GM23248 (cell line): ENCODE measurements around the gene GNB1. TPM values are rescaled to one million over a fixed set of nuclear protein-coding genes. Genes with fewer than 3 reads are reported as not detected.

ENCODE experiments used
- DNase-seq: peaks from one replicate; pipeline ENCODE4 v3.0.0-alpha.2; 2015
- H2AFZ ChIP-seq: fragments of 200-600 bp; sonication (generic); 2 replicates; pipeline ENCODE4 v1.6.1; 2016; ENCODE audit warnings: antibody characterized with exemption
- H3F3A ChIP-seq: fragments of 200-600 bp; sonication (generic); 2 replicates; pipeline ENCODE4 v1.6.1; 2016; ENCODE audit warnings: mild to moderate bottlenecking, antibody characterized with exemption, mixed run types; ENCODE audit not compliant: insufficient read depth
- H3K27ac ChIP-seq: fragments of 200-600 bp; sonication (generic); 2 replicates; pipeline ENCODE4 v1.5.1; 2016; ENCODE audit warnings: mild to moderate bottlenecking
- H3K27me3 ChIP-seq: fragments of 200-600 bp; sonication (generic); replicated peaks from 2 replicates; pipeline ENCODE4 v1.6.1; 2016; ENCODE audit warnings: mild to moderate bottlenecking; ENCODE audit not compliant: insufficient read depth
- H3K36me3 ChIP-seq: fragments of 200-600 bp; sonication (generic); 2 replicates; pipeline ENCODE4 v1.6.1; 2016; ENCODE audit warnings: low read depth, mild to moderate bottlenecking
- H3K4me1 ChIP-seq: fragments of 200-600 bp; sonication (generic); 2 replicates; pipeline ENCODE4 v1.6.1; 2016; ENCODE audit warnings: mild to moderate bottlenecking; ENCODE audit not compliant: insufficient read depth
- H3K4me2 ChIP-seq: fragments of 200-600 bp; sonication (generic); one replicate; pipeline ENCODE4 v1.6.1; 2016; ENCODE audit warnings: mild to moderate bottlenecking; ENCODE audit not compliant: unreplicated experiment
- H3K4me3 ChIP-seq: fragments of 200-600 bp; sonication (generic); 2 replicates; pipeline ENCODE4 v1.5.1; 2016; ENCODE audit warnings: mild to moderate bottlenecking
- H3K79me2 ChIP-seq: fragments of 200-600 bp; sonication (generic); 2 replicates; pipeline ENCODE4 v1.6.1; 2016; ENCODE audit warnings: mild to moderate bottlenecking; ENCODE audit not compliant: insufficient read depth
- H3K9ac ChIP-seq: fragments of 200-600 bp; sonication (generic); 2 replicates; pipeline ENCODE4 v1.6.1; 2016; ENCODE audit warnings: mild to moderate bottlenecking
- H3K9me2 ChIP-seq: fragments of 200-600 bp; sonication (generic); 2 replicates; pipeline ENCODE4 v1.6.1; 2016; ENCODE audit warnings: mixed run types, mild to moderate bottlenecking, moderate library complexity; ENCODE audit not compliant: insufficient read depth
- H3K9me3 ChIP-seq: fragments of 200-600 bp; sonication (generic); one replicate; pipeline ENCODE4 v1.6.1; 2017; ENCODE audit warnings: low read depth
- H4K20me1 ChIP-seq: fragments of 200-600 bp; sonication (generic); 2 replicates; pipeline ENCODE4 v1.6.0; 2016; ENCODE audit not compliant: insufficient read depth
- EZH2 ChIP-seq: fragments of 200-600 bp; sonication (generic); IDR thresholded peaks from 2 replicates; pipeline ENCODE4 v1.6.1; 2018; ENCODE audit warnings: antibody characterized with exemption, mild to moderate bottlenecking; ENCODE audit not compliant: insufficient read depth, poor library complexity, severe bottlenecking
- EZH2phosphoT487 ChIP-seq: fragments of 200-600 bp; sonication (generic); IDR thresholded peaks from 2 replicates; pipeline ENCODE4 v1.6.1; 2018; ENCODE audit warnings: antibody characterized with exemption, moderate library complexity, mild to moderate bottlenecking, low read depth; ENCODE audit not compliant: insufficient read depth
- WGBS, 2 experiments: methylation state at CpG; one replicate each; pipeline ENCODE4 v1.1.6; 2015 to 2017; ENCODE audit warnings: low lambda C conversion rate in 2 of 2, low coverage in 1 of 2; ENCODE audit errors: missing lambda C conversion rate in 2 of 2; 5-methylcytosine and 5-hydroxymethylcytosine counted together
- in situ Hi-C: fragments of 300-500 bp; cut with MboI; formaldehyde crosslinking; loops from 2 replicates; pipeline ENCODE4 v1.15.0; 2020
- polyA plus RNA-seq: library from polyadenylated mRNA; unstranded; fragments of >200 nt; fragmentation: Nextera tagmentation; extraction: Ambion mirVana; gene quantifications from 2 replicates; pipeline ENCODE4 v1.2.1, GENCODE V29; 2016
- total RNA-seq: library from RNA; depleted of rRNA; stranded (reverse); fragments of >200 nt; shearing (Covaris generic); gene quantifications from 2 replicates; pipeline ENCODE4 v1.2.3, GENCODE V29; 2014

GNB1 gene
- total and polyA plus RNA-seq, 2 experiments from 2014 or later, result 92.0 to 97.7 TPM

DNA sequence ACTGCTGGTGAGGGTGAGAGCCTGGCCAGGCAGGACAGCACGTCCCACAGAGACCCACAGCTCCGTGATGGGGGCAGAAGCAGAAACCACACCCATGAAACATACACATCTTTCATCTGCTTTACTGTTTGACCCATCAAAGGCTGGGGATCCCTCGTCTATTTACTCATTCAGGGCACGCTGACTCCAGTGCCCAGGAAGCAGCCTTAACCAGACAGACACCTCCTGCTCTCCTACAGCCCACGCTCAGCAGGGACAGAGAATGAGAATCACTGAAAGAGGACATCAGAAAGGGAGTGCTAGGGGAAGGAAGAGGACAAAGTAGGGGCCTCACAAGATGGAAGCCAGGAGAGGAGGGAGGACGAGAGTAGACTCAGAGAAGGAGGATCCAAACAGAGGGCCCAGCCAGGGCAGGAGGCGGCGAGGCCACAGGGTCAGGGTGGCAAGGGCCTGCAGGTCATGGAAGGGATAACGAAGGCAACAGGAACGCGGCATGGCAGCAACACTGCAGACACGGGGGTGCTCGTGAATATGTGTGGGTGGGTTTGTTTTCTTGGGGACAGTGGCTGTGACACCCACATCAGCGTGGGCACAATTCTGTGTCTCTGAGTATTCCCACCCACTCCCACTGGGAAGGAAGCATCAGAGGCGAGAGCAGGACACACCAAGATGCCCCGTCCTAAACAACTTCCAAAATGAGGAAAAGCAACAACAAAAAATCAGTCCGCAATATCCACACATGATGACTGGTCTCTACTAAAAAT is 97.2 kb downstream of the GNB1 start:
- Histone ChIP-seq H4K20me1 (no peaks in the 10 kb centered on the region), H3K27ac (no peak overlapping the region), H3F3A (peaks cover 17% of the 10 kb centered on the region), H3K9me2 (no peaks in the 10 kb centered on the region), H3K9ac (no peak overlapping the region), H3K79me2 (peaks cover 100% of the 10 kb centered on the region), H3K27me3 (no peaks in the 10 kb centered on the region), H3K4me2 (no peak overlapping the region), H3K4me3 (no peak overlapping the region), H2AFZ (no peak overlapping the region), H3K36me3 (peaks cover 51% of the 10 kb centered on the region), H3K4me1 (no peaks in the 10 kb centered on the region), H3K9me3 (no peaks in the 10 kb centered on the region)
- no peak for DNase-seq
- no peak for TF ChIP-seq EZH2phosphoT487
- no peak for TF ChIP-seq EZH2
- in situ Hi-C loops, result no loop called here
- WGBS, 2 experiments, result 90% methylated on average over 16 to 17 of the region's 17 CpGs

GRCh38 chr1:1788646-1789431 is 102.0 kb downstream of the GNB1 start:
- TF ChIP-seq EZH2phosphoT487 (no peak), EZH2 (no peak)
- in situ Hi-C loops, result no loop called here
- Histone ChIP-seq H3K79me2 (peaks cover 94% of the 10 kb centered on the region), H3K4me2 (no peak overlapping the region), H3K9me2 (no peaks in the 10 kb centered on the region), H3K9ac (no peak overlapping the region), H4K20me1 (no peaks in the 10 kb centered on the region), H3K4me3 (no peak overlapping the region), H3K4me1 (no peaks in the 10 kb centered on the region), H3K36me3 (peaks cover 68% of the 10 kb centered on the region), H3K27me3 (no peaks in the 10 kb centered on the region), H3K27ac (no peak overlapping the region), H3F3A (peaks cover 43% of the 10 kb centered on the region), H2AFZ (no peak overlapping the region), H3K9me3 (no peaks in the 10 kb centered on the region)
- 82 to 84% methylated on average over 22 to 25 of the region's 25 CpGs for WGBS, 2 experiments
- peak; percentile 48 for DNase-seq

GRCh38 chr1:1788136-1788535 is 102.8 kb downstream of the GNB1 start:
- no peak overlapping the region for H3K4me3 ChIP-seq
- H3K9ac ChIP-seq, result no peak overlapping the region
- H2AFZ ChIP-seq, result no peak overlapping the region
- H3K9me2 ChIP-seq, result no peaks in the 10 kb centered on the region
- H4K20me1 ChIP-seq, result no peaks in the 10 kb centered on the region
- no peaks in the 10 kb centered on the region for H3K9me3 ChIP-seq
- no peaks in the 10 kb centered on the region for H3K27me3 ChIP-seq
- in situ Hi-C loops, result no loop called here
- H3K27ac ChIP-seq, result no peak overlapping the region
- H3K4me2 ChIP-seq, result no peak overlapping the region
- H3F3A ChIP-seq, result peaks cover 50% of the 10 kb centered on the region
- peaks cover 87% of the 10 kb centered on the region for H3K79me2 ChIP-seq
- TF ChIP-seq EZH2 (no peak), EZH2phosphoT487 (no peak)
- peaks cover 5% of the 10 kb centered on the region for H3K4me1 ChIP-seq
- DNase-seq, result no peak
- 71 to 76% methylated on average over 7 of the region's 7 CpGs for WGBS, 2 experiments
- H3K36me3 ChIP-seq, result peaks cover 63% of the 10 kb centered on the region

- H3K9me2 ChIP-seq, result no peaks in the 10 kb centered on the region
- H4K20me1 ChIP-seq, result no peaks in the 10 kb centered on the region
- in situ Hi-C loops, result no loop called here
- H2AFZ ChIP-seq, result no peak overlapping the region
- no peak overlapping the region for H3K4me3 ChIP-seq
- H3K27ac ChIP-seq, result no peak overlapping the region
- peaks cover 52% of the 10 kb centered on the region for H3F3A ChIP-seq
- peaks cover 76% of the 10 kb centered on the region for H3K79me2 ChIP-seq
- peaks cover 56% of the 10 kb centered on the region for H3K36me3 ChIP-seq
- H3K9me3 ChIP-seq, result no peaks in the 10 kb centered on the region
- no peaks in the 10 kb centered on the region for H3K27me3 ChIP-seq
- no peak for TF ChIP-seq EZH2phosphoT487
- TF ChIP-seq EZH2, result no peak
- H3K4me1 ChIP-seq, result peaks cover 15% of the 10 kb centered on the region
- no peak overlapping the region for H3K4me2 ChIP-seq
- 77 to 79% methylated on average over 20 of the region's 20 CpGs for WGBS, 2 experiments
- DNase-seq, result no peak
- H3K9ac ChIP-seq, result no peak overlapping the region
These were observed 103.9 kb downstream of the GNB1 start for GRCh38 chr1:1786836-1787605.
